HepG2 (cell line): ENCODE results near the gene PRKCE. TPM values are rescaled to one million over a fixed set of nuclear protein-coding genes. Genes with fewer than 3 reads are reported as not detected.

ENCODE experiments used
- HNRNPK ChIP-seq: fragments of 200-400 bp; formaldehyde crosslinking; IDR thresholded peaks from 2 replicates; pipeline ENCODE4 v1.6.1; 2018; ENCODE audit warnings: low read length, low read depth, moderate library complexity, mild to moderate bottlenecking; ENCODE audit not compliant: poor library complexity, severe bottlenecking
- IKZF4 ChIP-seq: sonication (generic); formaldehyde crosslinking; IDR thresholded peaks from 2 replicates; pipeline ENCODE4 v1.5.1; 2020; ENCODE audit warnings: borderline replicate concordance, mild to moderate bottlenecking, low read depth, missing genetic modification reagents; ENCODE audit errors: not compliant biosample characterization
- NFKB2 ChIP-seq: sonication (generic); formaldehyde crosslinking; IDR thresholded peaks from 2 replicates; pipeline ENCODE4 v1.4.0; 2020; ENCODE audit warnings: missing genetic modification reagents, borderline replicate concordance
- NR2F2 ChIP-seq: IDR thresholded peaks from 2 replicates; pipeline ENCODE4 v1.6.1; 2012; ENCODE audit warnings: low read depth, inconsistent platforms, borderline replicate concordance
- NRL ChIP-seq: sonication (generic); formaldehyde crosslinking; IDR thresholded peaks from 2 replicates; pipeline ENCODE4 v1.5.0; 2020; ENCODE audit warnings: missing genetic modification reagents, mild to moderate bottlenecking, moderate library complexity, borderline replicate concordance
- RFX3 ChIP-seq: IDR thresholded peaks from 2 replicates; pipeline ENCODE4 v1.6.1; 2016; ENCODE audit warnings: missing biosample characterization, missing genetic modification reagents
- TMF1 ChIP-seq: sonication (generic); formaldehyde crosslinking; IDR thresholded peaks from 2 replicates; pipeline ENCODE4 v1.8.1; 2022; ENCODE audit warnings: low read depth, missing genetic modification reagents
- YEATS4 ChIP-seq: sonication (generic); formaldehyde crosslinking; IDR thresholded peaks from 2 replicates; pipeline ENCODE4 v1.4.0; 2020; ENCODE audit warnings: missing genetic modification reagents, borderline replicate concordance
- ZNF234 ChIP-seq: sonication (generic); formaldehyde crosslinking; conservative IDR thresholded peaks from 2 replicates; pipeline ENCODE4 v1.5.1; 2020; ENCODE audit warnings: mild to moderate bottlenecking, missing genetic modification reagents
- ZNF382 ChIP-seq: sonication (generic); formaldehyde crosslinking; IDR thresholded peaks from 2 replicates; pipeline ENCODE4 v1.5.0; 2020; ENCODE audit warnings: missing genetic modification reagents, mild to moderate bottlenecking, borderline replicate concordance
- ZNF431 ChIP-seq: sonication (generic); formaldehyde crosslinking; IDR thresholded peaks from 2 replicates; pipeline ENCODE4 v1.9.0; 2022; ENCODE audit warnings: missing genetic modification reagents, low read depth, mild to moderate bottlenecking, borderline replicate concordance
- ZNF557 ChIP-seq: sonication (generic); formaldehyde crosslinking; IDR thresholded peaks from 2 replicates; pipeline ENCODE4 v1.4.0; 2020; ENCODE audit warnings: missing genetic modification reagents
- ZNF570 ChIP-seq: sonication (generic); formaldehyde crosslinking; IDR thresholded peaks from 2 replicates; pipeline ENCODE4 v1.4.0; 2020; ENCODE audit warnings: mild to moderate bottlenecking, missing genetic modification reagents, borderline replicate concordance
- ZNF598 ChIP-seq: sonication (generic); formaldehyde crosslinking; IDR thresholded peaks from 2 replicates; pipeline ENCODE4 v1.5.1; 2020; ENCODE audit warnings: mild to moderate bottlenecking, missing genetic modification reagents, borderline replicate concordance
- ZNF766 ChIP-seq: sonication (generic); formaldehyde crosslinking; IDR thresholded peaks from 2 replicates; pipeline ENCODE4 v1.5.0; 2020; ENCODE audit warnings: missing genetic modification reagents, borderline replicate concordance
- ZNF841 ChIP-seq: sonication (generic); formaldehyde crosslinking; IDR thresholded peaks from 2 replicates; pipeline ENCODE4 v1.8.1; 2023; ENCODE audit warnings: missing genetic modification reagents, borderline replicate concordance
- polyA plus RNA-seq, 8 experiments: library from polyadenylated mRNA; depleted of rRNA in 3 of 8; stranded (reverse) in 7 of 8; unstranded in 1 of 8; fragments of >200 nt; fragmentation: Illumina TruSeq in 4 of 8; extraction: Trizol in 4 of 8; gene quantifications; 2 replicates each; pipeline versions ENCODE4 v1.2.1 to v1.2.3, GENCODE V29; 2011 to 2016; ENCODE audit warnings: low read depth in 4 of 8, missing spikeins in 1 of 8, mixed read lengths in 1 of 8; ENCODE audit not compliant: insufficient read depth in 1 of 8
- total RNA-seq, 5 experiments: library from RNA; depleted of rRNA; stranded (reverse); fragments of >200 nt; fragmentation: Illumina TruSeq; extraction: Trizol; gene quantifications; 2 replicates each; pipeline ENCODE4 v1.2.3, GENCODE V29; 2016; ENCODE audit warnings: low read depth in 1 of 5
- TF ChIP-seq, protein P1 (sequence below): IDR thresholded peaks from 2 replicates; pipeline ENCODE4 v1.6.1; 2016; ENCODE audit warnings: missing genetic modification reagents, missing compliant biosample characterization
- TF ChIP-seq, protein P2 (sequence below): sonication (generic); formaldehyde crosslinking; IDR thresholded peaks from 2 replicates; pipeline ENCODE4 v1.8.0; 2022; ENCODE audit warnings: low read depth, missing genetic modification reagents
- TF ChIP-seq, protein P3 (sequence below): sonication (generic); formaldehyde crosslinking; conservative IDR thresholded peaks from 2 replicates; pipeline ENCODE4 v1.4.0; 2020; ENCODE audit warnings: missing genetic modification reagents
- TF ChIP-seq, protein P4 (sequence below): IDR thresholded peaks from 2 replicates; pipeline ENCODE4 v1.4.0; 2020; ENCODE audit warnings: mild to moderate bottlenecking, missing genetic modification reagents
- TF ChIP-seq, protein P5 (sequence below): sonication (generic); formaldehyde crosslinking; IDR thresholded peaks from 2 replicates; pipeline ENCODE4 v1.4.0; 2020; ENCODE audit warnings: missing genetic modification reagents

PRKCE gene
- total and polyA plus RNA-seq, 2 of the 13 experiments (the other 11 are each of a cell fraction or from before 2014, with no cell fraction given) = 1.0 to 3.9 TPM

DNA sequence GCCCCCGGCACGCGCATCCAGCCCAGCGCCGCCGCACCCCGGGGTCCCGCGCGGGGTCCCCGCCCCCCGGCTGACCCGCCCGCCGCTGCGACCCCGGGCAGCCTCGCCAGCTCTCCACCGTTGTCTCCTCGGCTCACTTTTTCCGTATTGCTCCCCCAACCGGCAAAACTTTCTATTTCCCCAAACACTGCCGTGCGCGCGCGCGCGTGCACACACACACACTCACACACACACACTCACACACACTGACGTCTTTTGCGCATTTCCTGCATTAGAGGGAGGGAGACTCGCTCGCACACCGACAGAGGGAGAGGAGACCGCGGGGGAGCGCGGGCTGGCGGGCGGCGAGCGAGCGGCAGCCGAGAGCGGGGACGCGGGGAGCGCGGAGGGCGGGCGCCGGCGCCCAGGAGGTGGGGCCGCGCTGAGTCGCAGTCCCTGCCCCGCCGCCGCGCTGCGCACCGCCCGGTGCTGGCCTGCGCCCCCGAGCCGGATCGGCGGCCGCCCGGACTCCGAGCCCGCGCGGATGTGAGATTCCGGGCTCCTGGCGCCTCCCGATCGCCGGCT is 542 bp upstream of the PRKCE start (continued):
- TF ChIP-seq NFKB2 (CRISPR knock-in tag) (peak; percentile 52; the same call in 1 of the 2 replicates), HNRNPK (no peak), ZNF598 (CRISPR knock-in tag) (no peak), TMF1 (CRISPR knock-in tag) (peak; percentile 69), ZNF382 (CRISPR knock-in tag) (no peak), ZNF570 (CRISPR knock-in tag) (no peak), ZNF431 (CRISPR knock-in tag) (0 out of 2 replicates have a peak, but pooled peaks have one; percentile 84), ZNF557 (CRISPR knock-in tag) (0 out of 2 replicates have a peak, but pooled peaks have one; percentile 85), ZNF234 (CRISPR knock-in tag) (no peak), ZNF766 (CRISPR knock-in tag) (no peak), NR2F2 (no peak), IKZF4 (CRISPR knock-in tag) (no peak), ZNF841 (CRISPR knock-in tag) (peak; percentile 77; the same call in 1 of the 2 replicates), YEATS4 (CRISPR knock-in tag) (peak; percentile 55; the same call in 1 of the 2 replicates), RFX3 (CRISPR knock-in tag) (no peak), NRL (CRISPR knock-in tag) (no peak)
- TF ChIP-seq, protein P1, sequence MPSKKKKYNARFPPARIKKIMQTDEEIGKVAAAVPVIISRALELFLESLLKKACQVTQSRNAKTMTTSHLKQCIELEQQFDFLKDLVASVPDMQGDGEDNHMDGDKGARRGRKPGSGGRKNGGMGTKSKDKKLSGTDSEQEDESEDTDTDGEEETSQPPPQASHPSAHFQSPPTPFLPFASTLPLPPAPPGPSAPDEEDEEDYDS (CRISPR knock-in tag) = peak; percentile 57; the same call in 1 of the 2 replicates
- TF ChIP-seq, protein P2, sequence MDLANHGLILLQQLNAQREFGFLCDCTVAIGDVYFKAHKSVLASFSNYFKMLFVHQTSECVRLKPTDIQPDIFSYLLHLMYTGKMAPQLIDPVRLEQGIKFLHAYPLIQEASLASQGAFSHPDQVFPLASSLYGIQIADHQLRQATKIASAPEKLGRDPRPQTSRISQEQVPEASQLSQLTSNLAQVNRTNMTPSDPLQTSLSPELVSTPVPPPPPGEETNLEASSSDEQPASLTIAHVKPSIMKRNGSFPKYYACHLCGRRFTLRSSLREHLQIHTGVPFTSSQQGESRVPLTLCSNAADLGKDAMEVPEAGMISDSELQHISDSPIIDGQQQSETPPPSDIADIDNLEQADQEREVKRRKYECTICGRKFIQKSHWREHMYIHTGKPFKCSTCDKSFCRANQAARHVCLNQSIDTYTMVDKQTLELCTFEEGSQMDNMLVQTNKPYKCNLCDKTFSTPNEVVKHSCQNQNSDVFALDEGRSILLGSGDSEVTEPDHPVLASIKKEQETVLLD (CRISPR knock-in tag) = peak; percentile 95
- TF ChIP-seq, protein P3, sequence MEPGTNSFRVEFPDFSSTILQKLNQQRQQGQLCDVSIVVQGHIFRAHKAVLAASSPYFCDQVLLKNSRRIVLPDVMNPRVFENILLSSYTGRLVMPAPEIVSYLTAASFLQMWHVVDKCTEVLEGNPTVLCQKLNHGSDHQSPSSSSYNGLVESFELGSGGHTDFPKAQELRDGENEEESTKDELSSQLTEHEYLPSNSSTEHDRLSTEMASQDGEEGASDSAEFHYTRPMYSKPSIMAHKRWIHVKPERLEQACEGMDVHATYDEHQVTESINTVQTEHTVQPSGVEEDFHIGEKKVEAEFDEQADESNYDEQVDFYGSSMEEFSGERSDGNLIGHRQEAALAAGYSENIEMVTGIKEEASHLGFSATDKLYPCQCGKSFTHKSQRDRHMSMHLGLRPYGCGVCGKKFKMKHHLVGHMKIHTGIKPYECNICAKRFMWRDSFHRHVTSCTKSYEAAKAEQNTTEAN (CRISPR knock-in tag) = peak; percentile 100
- TF ChIP-seq, protein P4, sequence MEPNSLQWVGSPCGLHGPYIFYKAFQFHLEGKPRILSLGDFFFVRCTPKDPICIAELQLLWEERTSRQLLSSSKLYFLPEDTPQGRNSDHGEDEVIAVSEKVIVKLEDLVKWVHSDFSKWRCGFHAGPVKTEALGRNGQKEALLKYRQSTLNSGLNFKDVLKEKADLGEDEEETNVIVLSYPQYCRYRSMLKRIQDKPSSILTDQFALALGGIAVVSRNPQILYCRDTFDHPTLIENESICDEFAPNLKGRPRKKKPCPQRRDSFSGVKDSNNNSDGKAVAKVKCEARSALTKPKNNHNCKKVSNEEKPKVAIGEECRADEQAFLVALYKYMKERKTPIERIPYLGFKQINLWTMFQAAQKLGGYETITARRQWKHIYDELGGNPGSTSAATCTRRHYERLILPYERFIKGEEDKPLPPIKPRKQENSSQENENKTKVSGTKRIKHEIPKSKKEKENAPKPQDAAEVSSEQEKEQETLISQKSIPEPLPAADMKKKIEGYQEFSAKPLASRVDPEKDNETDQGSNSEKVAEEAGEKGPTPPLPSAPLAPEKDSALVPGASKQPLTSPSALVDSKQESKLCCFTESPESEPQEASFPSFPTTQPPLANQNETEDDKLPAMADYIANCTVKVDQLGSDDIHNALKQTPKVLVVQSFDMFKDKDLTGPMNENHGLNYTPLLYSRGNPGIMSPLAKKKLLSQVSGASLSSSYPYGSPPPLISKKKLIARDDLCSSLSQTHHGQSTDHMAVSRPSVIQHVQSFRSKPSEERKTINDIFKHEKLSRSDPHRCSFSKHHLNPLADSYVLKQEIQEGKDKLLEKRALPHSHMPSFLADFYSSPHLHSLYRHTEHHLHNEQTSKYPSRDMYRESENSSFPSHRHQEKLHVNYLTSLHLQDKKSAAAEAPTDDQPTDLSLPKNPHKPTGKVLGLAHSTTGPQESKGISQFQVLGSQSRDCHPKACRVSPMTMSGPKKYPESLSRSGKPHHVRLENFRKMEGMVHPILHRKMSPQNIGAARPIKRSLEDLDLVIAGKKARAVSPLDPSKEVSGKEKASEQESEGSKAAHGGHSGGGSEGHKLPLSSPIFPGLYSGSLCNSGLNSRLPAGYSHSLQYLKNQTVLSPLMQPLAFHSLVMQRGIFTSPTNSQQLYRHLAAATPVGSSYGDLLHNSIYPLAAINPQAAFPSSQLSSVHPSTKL (CRISPR knock-in tag) = peak; percentile 59
- TF ChIP-seq, protein P5, sequence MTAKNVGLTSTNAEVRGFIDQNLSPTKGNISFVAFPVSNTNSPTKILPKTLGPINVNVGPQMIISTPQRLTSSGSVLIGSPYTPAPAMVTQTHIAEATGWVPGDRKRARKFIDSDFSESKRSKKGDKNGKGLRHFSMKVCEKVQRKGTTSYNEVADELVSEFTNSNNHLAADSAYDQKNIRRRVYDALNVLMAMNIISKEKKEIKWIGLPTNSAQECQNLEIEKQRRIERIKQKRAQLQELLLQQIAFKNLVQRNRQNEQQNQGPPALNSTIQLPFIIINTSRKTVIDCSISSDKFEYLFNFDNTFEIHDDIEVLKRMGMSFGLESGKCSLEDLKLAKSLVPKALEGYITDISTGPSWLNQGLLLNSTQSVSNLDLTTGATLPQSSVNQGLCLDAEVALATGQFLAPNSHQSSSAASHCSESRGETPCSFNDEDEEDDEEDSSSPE (CRISPR knock-in tag) = peak; percentile 79; the same call in 1 of the 2 replicates
